BJ (cell line): ENCODE data around the gene USP19. TPM values are rescaled to one million over a fixed set of nuclear protein-coding genes. Genes with fewer than 3 reads are reported as not detected.

Experiments used
- CTCF ChIA-PET: fragments of 350-600 bp; formaldehyde crosslinking; extraction: SDS; loops from one replicate; lab custom pipeline; 2021; ENCODE audit warnings: antibody characterized with exemption, inconsistent platforms; lab: Yijun Ruan, JAX
- POLR2A ChIA-PET: fragments of 300-600 bp; sonication (Branson Sonifier 250); formaldehyde crosslinking; extraction: SDS; loops from one replicate; lab custom pipeline; 2021; ENCODE audit warnings: antibody characterized with exemption; lab: Charles Lee
- DNase-seq: peaks from one replicate; pipeline ENCODE4 v3.0.0-alpha.2; 2011; ENCODE audit warnings: low read depth
- H3K27me3 ChIP-seq: 2 replicates; pipeline ENCODE4 v1.6.0; 2011; ENCODE audit warnings: low read length; ENCODE audit not compliant: control insufficient read depth, insufficient read depth
- H3K36me3 ChIP-seq: 2 replicates; pipeline ENCODE4 v1.5.1; 2011; ENCODE audit warnings: low read length; ENCODE audit not compliant: control insufficient read depth, insufficient read depth
- H3K4me3 ChIP-seq: 2 replicates; pipeline ENCODE4 v1.5.1; 2011; ENCODE audit warnings: low read depth, mild to moderate bottlenecking, control low read depth, low read length
- polyA minus RNA-seq: library from RNA; depleted of rRNA, polyadenylated mRNA; stranded (reverse); fragments of >200 nt; gene quantifications from 2 replicates; pipeline ENCODE4 v1.2.3, GENCODE V29; 2011; rRNA and poly(A)+ RNA removed
- polyA plus RNA-seq: library from polyadenylated mRNA; depleted of rRNA; stranded (reverse); fragments of >200 nt; gene quantifications from 2 replicates; pipeline ENCODE4 v1.2.3, GENCODE V29; 2011; rRNA removed
- TF ChIP-seq, protein P1 (sequence below): IDR thresholded peaks from 2 replicates; pipeline ENCODE4 v1.5.1; 2011; ENCODE audit warnings: low read depth, mild to moderate bottlenecking, control low read depth, inconsistent platforms, low read length, moderate library complexity; ENCODE audit not compliant: insufficient read depth

USP19 gene
- polyA plus RNA-seq (32.9 and 54.6 TPM in 2 replicates), polyA minus RNA-seq (68.0 and 97.6 TPM in 2 replicates)

DNA sequence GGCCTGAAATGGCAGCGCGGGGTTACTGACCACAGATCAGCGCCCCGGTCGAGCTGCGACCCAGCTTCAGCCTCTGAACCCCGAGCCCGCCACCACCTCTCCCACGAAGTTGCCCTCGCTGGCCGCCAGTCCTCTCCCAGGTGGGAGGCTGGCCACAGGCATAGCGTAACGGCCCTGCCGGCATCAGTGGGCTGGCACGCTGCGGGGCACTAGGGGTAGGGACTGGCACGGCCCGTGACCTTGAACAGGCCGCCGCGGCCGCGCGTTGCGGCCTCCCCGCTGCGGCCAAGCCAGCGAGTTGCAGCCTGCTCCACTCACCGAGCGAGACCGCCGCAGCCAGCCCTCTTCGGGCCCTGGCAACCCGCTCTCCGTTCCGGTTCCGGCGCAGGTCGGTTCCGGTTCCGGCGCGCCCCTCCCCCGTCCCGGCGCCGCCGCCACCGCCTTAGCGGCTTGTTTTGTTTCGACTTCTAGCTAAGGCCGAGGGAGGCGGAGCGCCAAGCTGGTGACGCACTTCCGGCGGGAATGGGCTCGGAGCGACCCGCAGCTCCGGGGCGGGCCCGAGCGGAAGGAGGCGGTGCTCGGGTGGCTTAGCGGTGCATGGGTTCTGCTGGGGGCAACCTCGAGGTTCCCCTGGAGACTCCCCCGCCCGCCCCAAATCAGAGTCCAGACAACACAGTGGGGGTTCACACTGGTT, at the start of gene USP19:
Gene USP19 (minus strand): TSS at position 386 of the 694 bp plus-strand sequence. CDS start 1,678 bp downstream, outside the sequence.
- ChIA-PET CTCF (interaction anchor here (0.7 to 2.6 kb wide), 2 partner anchors 12 to 151 kb away, joined by 3 to 12 read pairs; partner anchors contain the start of gene LAMB2), POLR2A (interaction anchor here (0.6 to 2.2 kb wide), 2 partner anchors 12 to 14 kb away, joined by 4 to 9 read pairs; partner anchors contain the start of gene LAMB2)
- peak; percentile 56 for DNase-seq
- Histone ChIP-seq H3K27me3 (no peaks in the 10 kb centered on the region), H3K36me3 (peaks cover 65% of the 10 kb centered on the region), H3K4me3 (peak within 1 kb of the TSS; percentile 94)
- TF ChIP-seq, protein P1, sequence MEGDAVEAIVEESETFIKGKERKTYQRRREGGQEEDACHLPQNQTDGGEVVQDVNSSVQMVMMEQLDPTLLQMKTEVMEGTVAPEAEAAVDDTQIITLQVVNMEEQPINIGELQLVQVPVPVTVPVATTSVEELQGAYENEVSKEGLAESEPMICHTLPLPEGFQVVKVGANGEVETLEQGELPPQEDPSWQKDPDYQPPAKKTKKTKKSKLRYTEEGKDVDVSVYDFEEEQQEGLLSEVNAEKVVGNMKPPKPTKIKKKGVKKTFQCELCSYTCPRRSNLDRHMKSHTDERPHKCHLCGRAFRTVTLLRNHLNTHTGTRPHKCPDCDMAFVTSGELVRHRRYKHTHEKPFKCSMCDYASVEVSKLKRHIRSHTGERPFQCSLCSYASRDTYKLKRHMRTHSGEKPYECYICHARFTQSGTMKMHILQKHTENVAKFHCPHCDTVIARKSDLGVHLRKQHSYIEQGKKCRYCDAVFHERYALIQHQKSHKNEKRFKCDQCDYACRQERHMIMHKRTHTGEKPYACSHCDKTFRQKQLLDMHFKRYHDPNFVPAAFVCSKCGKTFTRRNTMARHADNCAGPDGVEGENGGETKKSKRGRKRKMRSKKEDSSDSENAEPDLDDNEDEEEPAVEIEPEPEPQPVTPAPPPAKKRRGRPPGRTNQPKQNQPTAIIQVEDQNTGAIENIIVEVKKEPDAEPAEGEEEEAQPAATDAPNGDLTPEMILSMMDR = no peak

- CTCF ChIA-PET = no interaction called here
- TF ChIP-seq, protein P1 = no peak
- POLR2A ChIA-PET = no interaction called here
- DNase-seq = no peak
- Histone ChIP-seq H3K4me3 (peak overlapping the region; percentile 96; the same call in 1 of the 2 replicates), H3K36me3 (peaks cover 17% of the 10 kb centered on the region), H3K27me3 (no peaks in the 10 kb centered on the region)
These were observed 46.3 kb upstream of the USP19 start for GRCh38 chr3:49166752-49167556.

- ChIA-PET CTCF (no interaction called here), POLR2A (no interaction called here)
- Histone ChIP-seq H3K27me3 (no peaks in the 10 kb centered on the region), H3K4me3 (peak within 1 kb of the TSS; percentile 96), H3K36me3 (peaks cover 17% of the 10 kb centered on the region)
- TF ChIP-seq, protein P1 = no peak
- DNase-seq = no peak
These were observed 45.4 kb upstream of the USP19 start, which contains the start of gene CCDC71 for GRCh38 chr3:49165771-49166751. TSS of gene CCDC71 (minus strand) at chr3:49166331. CDS start at chr3:49164208, 2,123 bp downstream.

- Histone ChIP-seq H3K27me3 (no peaks in the 10 kb centered on the region), H3K36me3 (peaks cover 17% of the 10 kb centered on the region), H3K4me3 (peak overlapping the region; percentile 96)
- no peak for DNase-seq
- ChIA-PET CTCF (no interaction called here), POLR2A (no interaction called here)
- TF ChIP-seq, protein P1 = no peak
These were observed 44.5 kb upstream of the USP19 start for GRCh38 chr3:49164983-49165720.
